Astrocyte (in vitro differentiated cells and primary cell): Measurements from ENCODE around the gene CYP4A22. TPM values are rescaled to one million over a fixed set of nuclear protein-coding genes. Genes with fewer than 3 reads are reported as not detected.

ENCODE experiments used
- DNase-seq: peaks from one replicate; pipeline ENCODE4 v3.0.0-alpha.2; 2010; ENCODE audit warnings: low read depth
- FAIRE-seq: peaks from 2 replicates; lab custom pipeline; 2011; peaks lifted over from hg19 to GRCh38; lab: Jason Lieb, UNC
- H2AFZ ChIP-seq: 2 replicates; pipeline ENCODE4 v1.6.0; 2012; ENCODE audit warnings: low read depth, low read length, inconsistent platforms
- H3K27ac ChIP-seq: 2 replicates; pipeline ENCODE4 v1.5.1; 2011; ENCODE audit warnings: low read depth, low read length, inconsistent platforms
- H3K27me3 ChIP-seq: 2 replicates; pipeline ENCODE4 v1.6.0; 2011; ENCODE audit warnings: low read length, inconsistent platforms; ENCODE audit not compliant: insufficient read depth
- H3K36me3 ChIP-seq: 2 replicates; pipeline ENCODE4 v1.5.1; 2011; ENCODE audit warnings: low read length, inconsistent platforms; ENCODE audit not compliant: insufficient read depth
- H3K4me1 ChIP-seq: 2 replicates; pipeline ENCODE4 v1.5.1; 2011; ENCODE audit warnings: low read length, inconsistent platforms; ENCODE audit not compliant: insufficient read depth
- H3K4me2 ChIP-seq: 2 replicates; pipeline ENCODE4 v1.6.0; 2012; ENCODE audit warnings: low read length, inconsistent platforms
- H3K4me3 ChIP-seq: 2 replicates; pipeline ENCODE4 v1.5.1; 2011; ENCODE audit warnings: low read depth, mild to moderate bottlenecking, low read length, inconsistent platforms; ENCODE audit not compliant: insufficient read depth
- H3K79me2 ChIP-seq: 2 replicates; pipeline ENCODE4 v1.6.0; 2012; ENCODE audit warnings: mild to moderate bottlenecking, low read length, inconsistent platforms; ENCODE audit not compliant: insufficient read depth
- H3K9ac ChIP-seq: 2 replicates; pipeline ENCODE4 v1.6.0; 2012; ENCODE audit warnings: mild to moderate bottlenecking, low read length, inconsistent platforms
- H3K9me3 ChIP-seq: 2 replicates; pipeline ENCODE4 v1.5.1; 2012; ENCODE audit warnings: low read depth, mild to moderate bottlenecking, low read length, inconsistent platforms; ENCODE audit not compliant: insufficient read depth
- H4K20me1 ChIP-seq: 2 replicates; pipeline ENCODE4 v1.6.0; 2012; ENCODE audit warnings: low read length, inconsistent platforms; ENCODE audit not compliant: insufficient read depth
- H3K27ac Mint-ChIP-seq: one replicate; pipeline ENCODE4 v1.8.0; 2021; ENCODE audit warnings: mild to moderate bottlenecking, mixed read lengths; ENCODE audit not compliant: unreplicated experiment
- H3K27me3 Mint-ChIP-seq: one replicate; pipeline ENCODE4 v1.8.0; 2021; ENCODE audit warnings: low read depth, mixed read lengths; ENCODE audit not compliant: unreplicated experiment
- H3K36me3 Mint-ChIP-seq: one replicate; pipeline ENCODE4 v1.8.0; 2021; ENCODE audit warnings: low read depth, mixed read lengths; ENCODE audit not compliant: unreplicated experiment
- H3K4me1 Mint-ChIP-seq: one replicate; pipeline ENCODE4 v1.8.0; 2021; ENCODE audit warnings: low read depth, mixed read lengths; ENCODE audit not compliant: unreplicated experiment
- H3K4me3 Mint-ChIP-seq: one replicate; pipeline ENCODE4 v1.8.0; 2021; ENCODE audit warnings: mild to moderate bottlenecking, moderate library complexity, mixed read lengths; ENCODE audit not compliant: unreplicated experiment
- H3K9me3 Mint-ChIP-seq: one replicate; pipeline ENCODE4 v1.8.0; 2021; ENCODE audit warnings: mild to moderate bottlenecking, mixed read lengths; ENCODE audit not compliant: unreplicated experiment
- CTCF ChIP-seq: IDR thresholded peaks from 2 replicates; pipeline ENCODE4 v1.5.1; 2011; ENCODE audit warnings: low read depth, mild to moderate bottlenecking, inconsistent platforms, low read length, moderate library complexity; ENCODE audit not compliant: insufficient read depth
- EZH2 ChIP-seq: IDR thresholded peaks from 2 replicates; pipeline ENCODE4 v1.6.1; 2012; ENCODE audit warnings: mild to moderate bottlenecking, low read length, inconsistent platforms; ENCODE audit not compliant: insufficient read depth
- total RNA-seq: library from RNA; stranded (reverse); gene quantifications from 2 replicates; pipeline ENCODE4 v1.2.1, GENCODE V29; 2021

The CYP4A22 gene
- total RNA-seq, 1 donor from 2014 or later, result not detected

GRCh38 chr1:47184822-47185677 lies 47.8 kb downstream of the CYP4A22 start:
- Histone ChIP-seq H3K9ac (no peak overlapping the region), H3K36me3 (no peaks in the 10 kb centered on the region), H3K9me3 (no peaks in the 10 kb centered on the region), H4K20me1 (no peaks in the 10 kb centered on the region), H3K4me3 (no peak overlapping the region), H3K27me3 (no peaks in the 10 kb centered on the region), H3K27ac (no peak overlapping the region), H3K4me2 (no peak overlapping the region), H3K79me2 (no peaks in the 10 kb centered on the region), H2AFZ (no peak overlapping the region), H3K4me1 (peaks cover 4% of the 10 kb centered on the region)
- Mint-ChIP-seq H3K4me3 (no peak overlapping the region), H3K9me3 (peaks cover 2% of the 10 kb centered on the region), H3K4me1 (peaks cover 4% of the 10 kb centered on the region), H3K36me3 (peaks cover 3% of the 10 kb centered on the region), H3K27ac (no peak overlapping the region), H3K27me3 (peaks cover 49% of the 10 kb centered on the region)
- DNase-seq (no peak), FAIRE-seq (no peak)
- no peak for TF ChIP-seq CTCF

- TF ChIP-seq EZH2 (no peak), CTCF (no peak)
- no peaks in the 10 kb centered on the region for H3K9me3 ChIP-seq
- H3K27me3 Mint-ChIP-seq, result peaks cover 42% of the 10 kb centered on the region
- no peaks in the 10 kb centered on the region for H4K20me1 ChIP-seq
- no peak overlapping the region for H3K27ac ChIP-seq
- H3K36me3 ChIP-seq, result no peaks in the 10 kb centered on the region
- H2AFZ ChIP-seq, result no peak overlapping the region
- H3K27ac Mint-ChIP-seq, result no peak overlapping the region
- peaks cover 10% of the 10 kb centered on the region for H3K4me1 ChIP-seq
- H3K9ac ChIP-seq, result no peak overlapping the region
- H3K36me3 Mint-ChIP-seq, result peaks cover 3% of the 10 kb centered on the region
- H3K4me1 Mint-ChIP-seq, result peaks cover 14% of the 10 kb centered on the region
- no peak overlapping the region for H3K4me2 ChIP-seq
- H3K9me3 Mint-ChIP-seq, result peaks cover 2% of the 10 kb centered on the region
- no peaks in the 10 kb centered on the region for H3K27me3 ChIP-seq
- no peak overlapping the region for H3K4me3 Mint-ChIP-seq
- no peak for FAIRE-seq
- no peaks in the 10 kb centered on the region for H3K79me2 ChIP-seq
- DNase-seq, result no peak
- H3K4me3 ChIP-seq, result no peak overlapping the region
Measured at GRCh38 chr1:47186267-47187185, 49.3 kb downstream of the CYP4A22 start.
